ENCODE results near the gene PCDHGA7.
"Not testable (repeated sequence)": the region's sequence is repeated elsewhere in the genome, so short reads cannot be mapped to it uniquely, and the experiment has no call there.

Gene PCDHGA7

DNA sequence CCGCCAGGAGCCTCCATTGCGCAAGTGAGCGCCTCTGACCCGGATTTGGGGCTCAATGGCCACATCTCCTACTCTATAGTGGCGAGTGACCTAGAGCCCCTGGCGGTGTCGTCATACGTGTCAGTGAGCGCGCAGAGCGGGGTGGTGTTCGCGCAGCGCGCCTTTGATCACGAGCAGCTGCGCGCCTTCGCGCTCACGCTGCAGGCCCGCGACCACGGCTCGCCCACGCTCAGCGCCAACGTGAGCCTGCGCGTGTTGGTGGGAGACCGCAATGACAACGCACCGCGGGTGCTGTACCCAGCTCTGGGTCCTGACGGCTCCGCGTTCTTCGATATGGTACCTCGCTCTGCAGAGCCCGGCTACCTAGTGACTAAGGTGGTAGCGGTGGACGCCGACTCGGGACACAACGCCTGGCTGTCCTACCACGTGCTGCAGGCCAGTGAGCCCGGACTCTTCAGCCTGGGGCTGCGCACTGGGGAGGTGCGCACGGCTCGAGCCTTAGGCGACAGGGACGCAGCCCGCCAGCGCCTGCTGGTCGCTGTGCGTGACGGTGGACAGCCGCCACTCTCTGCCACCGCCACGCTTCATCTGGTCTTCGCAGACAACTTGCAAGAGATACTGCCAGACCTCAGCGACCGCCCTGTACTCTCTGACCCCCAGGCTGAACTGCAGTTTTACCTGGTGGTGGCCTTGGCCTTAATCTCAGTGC lies 27.2 kb downstream of the PCDHGA7 start:
- no peak for TF ChIP-seq CTCF (IDR thresholded peaks at IDR 0.05; ENCODE audit: low read depth, low read length)
- peaks cover 3% of the 10 kb centered on the region for H3K9me3 ChIP-seq (ENCODE audit: severe bottlenecking)

GRCh38 chr5:141411575-141411974 lies 29.0 kb downstream of the PCDHGA7 start:
- DNase-seq = no peak
- no peak for TF ChIP-seq CTCF (IDR thresholded peaks at IDR 0.05; ENCODE audit: low read depth, low read length)
- Histone ChIP-seq H3K27ac (no peak overlapping the region), H3K4me3 (ENCODE audit: low read depth, low read length) (no peak overlapping the region), H3K27me3 (ENCODE audit: insufficient read depth, low read depth, severe bottlenecking) (no peaks in the 10 kb centered on the region), H3K9me3 (ENCODE audit: severe bottlenecking) (peaks cover 3% of the 10 kb centered on the region), H3K36me3 (no peaks in the 10 kb centered on the region)

More for the DNA sequence above, 27.2 kb downstream of the PCDHGA7 start:
- no peak for DNase-seq
- H3K27me3 ChIP-seq (ENCODE audit: insufficient read depth, low read depth, severe bottlenecking) = no peaks in the 10 kb centered on the region
- H3K4me3 ChIP-seq (ENCODE audit: low read depth, low read length) = no peak overlapping the region
- H3K27ac ChIP-seq = no peak overlapping the region
- H3K36me3 ChIP-seq = no peaks in the 10 kb centered on the region

- TF ChIP-seq CTCF (IDR thresholded peaks at IDR 0.05; ENCODE audit: low read depth, low read length) = peak; percentile 58
- no peaks in the 10 kb centered on the region for H3K36me3 ChIP-seq
- DNase-seq = peak; percentile 58
- H3K4me3 ChIP-seq (ENCODE audit: low read depth, low read length) = no peak within 1 kb of the TSS
- peaks cover 3% of the 10 kb centered on the region for H3K9me3 ChIP-seq (ENCODE audit: severe bottlenecking)
- no peaks in the 10 kb centered on the region for H3K27me3 ChIP-seq (ENCODE audit: insufficient read depth, low read depth, severe bottlenecking)
- no peak within 1 kb of the TSS for H3K27ac ChIP-seq
These were observed 30.5 kb downstream of the PCDHGA7 start, which contains the start of gene PCDHGA10 for GRCh38 chr5:141412854-141413539. TSS of gene PCDHGA10 (plus strand) at chr5:141412987. CDS start at chr5:141413176, 189 bp downstream.

- H3K4me3 ChIP-seq (ENCODE audit: low read depth, low read length) = no peak overlapping the region
- TF ChIP-seq CTCF (IDR thresholded peaks at IDR 0.05; ENCODE audit: low read depth, low read length) = no peak
- H3K36me3 ChIP-seq = no peaks in the 10 kb centered on the region
- no peak overlapping the region for H3K27ac ChIP-seq
- no peaks in the 10 kb centered on the region for H3K27me3 ChIP-seq (ENCODE audit: insufficient read depth, low read depth, severe bottlenecking)
- no peak for DNase-seq
- H3K9me3 ChIP-seq (ENCODE audit: severe bottlenecking) = peaks cover 3% of the 10 kb centered on the region
These were observed 31.1 kb downstream of the PCDHGA7 start for GRCh38 chr5:141413540-141414069.

- H3K27ac ChIP-seq; DNase-seq; H3K36me3 ChIP-seq; H3K4me3 ChIP-seq (ENCODE audit: low read depth, low read length); H3K27me3 ChIP-seq (ENCODE audit: insufficient read depth, low read depth, severe bottlenecking): not testable (repeated sequence)
- H3K9me3 ChIP-seq (ENCODE audit: severe bottlenecking) = peaks cover 11% of the 10 kb centered on the region
These were observed 32.2 kb downstream of the PCDHGA7 start for GRCh38 chr5:141414548-141415274.

- H3K4me3 ChIP-seq (ENCODE audit: low read depth, low read length); DNase-seq; H3K27me3 ChIP-seq (ENCODE audit: insufficient read depth, low read depth, severe bottlenecking); H3K36me3 ChIP-seq; H3K27ac ChIP-seq: not testable (repeated sequence)
- H3K9me3 ChIP-seq (ENCODE audit: severe bottlenecking) = peaks cover 15% of the 10 kb centered on the region
These were observed 32.7 kb downstream of the PCDHGA7 start for GRCh38 chr5:141415275-141415618.
